ENCODE data around the gene EDEM2.

The EDEM2 gene

GRCh38 chr20:35133031-35133430, 14.1 kb downstream of the EDEM2 start:
- no peak for DNase-seq
- no peak overlapping the region for H3K27ac ChIP-seq (ENCODE audit: low read length)
- no peaks in the 10 kb centered on the region for H3K4me1 ChIP-seq (ENCODE audit: low read length)
- H4K20me1 ChIP-seq (ENCODE audit: insufficient read depth, low read length): no peaks in the 10 kb centered on the region
- no peak overlapping the region for H2AFZ ChIP-seq (ENCODE audit: low read length)
- no peaks in the 10 kb centered on the region for H3K27me3 ChIP-seq (replicated peaks; ENCODE audit: insufficient read depth, low read length)
- no peaks in the 10 kb centered on the region for H3K9me3 ChIP-seq (replicated peaks; ENCODE audit: insufficient read depth, low read length)
- no peaks in the 10 kb centered on the region for H3F3A ChIP-seq (ENCODE audit: insufficient read depth, low read length)
- no peaks in the 10 kb centered on the region for H3K79me2 ChIP-seq (ENCODE audit: low read length)
- no peak overlapping the region for H3K4me3 ChIP-seq (ENCODE audit: low read length)
- no peak for TF ChIP-seq EZH2phosphoT487 (IDR thresholded peaks at IDR 0.05; ENCODE audit: low read length)
- TF ChIP-seq CTCF (IDR thresholded peaks at IDR 0.05; ENCODE audit: low read length): no peak
- no peak for TF ChIP-seq EZH2 (optimal IDR thresholded peaks at IDR 0.05; ENCODE audit: low read depth, low read length)
- H3K4me2 ChIP-seq (ENCODE audit: low read depth, low read length): no peak overlapping the region
- no peak overlapping the region for H3K9ac ChIP-seq (ENCODE audit: low read length)
- no peaks in the 10 kb centered on the region for H3K9me2 ChIP-seq (replicated peaks; ENCODE audit: insufficient read depth, low read length)
- no peaks in the 10 kb centered on the region for H3K36me3 ChIP-seq (replicated peaks; ENCODE audit: insufficient read depth, low read length)

- Histone ChIP-seq H3K4me2 (ENCODE audit: low read depth, low read length) (no peak overlapping the region), H3K4me1 (ENCODE audit: low read length) (no peaks in the 10 kb centered on the region), H3F3A (ENCODE audit: insufficient read depth, low read length) (no peaks in the 10 kb centered on the region), H3K27me3 (replicated peaks; ENCODE audit: insufficient read depth, low read length) (no peaks in the 10 kb centered on the region), H3K36me3 (replicated peaks; ENCODE audit: insufficient read depth, low read length) (no peaks in the 10 kb centered on the region), H4K20me1 (ENCODE audit: insufficient read depth, low read length) (no peaks in the 10 kb centered on the region), H3K4me3 (ENCODE audit: low read length) (no peak overlapping the region), H3K9me3 (replicated peaks; ENCODE audit: insufficient read depth, low read length) (no peaks in the 10 kb centered on the region), H3K9me2 (replicated peaks; ENCODE audit: insufficient read depth, low read length) (no peaks in the 10 kb centered on the region), H3K9ac (ENCODE audit: low read length) (no peak overlapping the region), H3K27ac (ENCODE audit: low read length) (no peak overlapping the region), H2AFZ (ENCODE audit: low read length) (no peak overlapping the region), H3K79me2 (ENCODE audit: low read length) (no peaks in the 10 kb centered on the region)
- no peak for DNase-seq
- TF ChIP-seq CTCF (IDR thresholded peaks at IDR 0.05; ENCODE audit: low read length): no peak
- no peak for TF ChIP-seq EZH2phosphoT487 (IDR thresholded peaks at IDR 0.05; ENCODE audit: low read length)
- TF ChIP-seq EZH2 (optimal IDR thresholded peaks at IDR 0.05; ENCODE audit: low read depth, low read length): no peak
Measured at GRCh38 chr20:35131934-35132333, 15.2 kb downstream of the EDEM2 start.

DNA sequence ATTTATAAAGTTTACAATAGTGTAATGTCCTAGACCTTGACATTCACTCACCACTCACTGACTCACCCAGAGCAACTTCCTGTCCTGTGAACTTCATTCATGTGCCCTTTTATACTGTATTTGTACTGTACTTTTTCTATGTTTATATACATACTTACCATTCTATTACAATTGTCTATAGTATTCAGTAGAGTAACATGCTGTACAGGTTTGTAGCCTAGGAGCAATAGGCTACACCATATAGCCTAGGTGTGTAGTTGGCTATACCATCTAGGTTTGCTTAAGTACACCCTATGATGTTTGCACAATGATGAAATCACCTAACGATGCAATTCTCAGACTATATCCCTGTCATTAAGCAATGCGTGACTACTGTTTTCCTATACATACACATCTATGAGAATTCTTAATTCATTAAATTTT, 17.5 kb downstream of the EDEM2 start:
- Histone ChIP-seq H2AFZ (ENCODE audit: low read length) (no peak overlapping the region), H3K9me3 (replicated peaks; ENCODE audit: insufficient read depth, low read length) (no peaks in the 10 kb centered on the region), H3K4me2 (ENCODE audit: low read depth, low read length) (no peak overlapping the region), H3K79me2 (ENCODE audit: low read length) (no peaks in the 10 kb centered on the region), H3K4me1 (ENCODE audit: low read length) (no peaks in the 10 kb centered on the region), H3K4me3 (ENCODE audit: low read length) (no peak overlapping the region), H3K9me2 (replicated peaks; ENCODE audit: insufficient read depth, low read length) (no peaks in the 10 kb centered on the region), H3K27ac (ENCODE audit: low read length) (no peak overlapping the region), H3K9ac (ENCODE audit: low read length) (no peak overlapping the region), H3K27me3 (replicated peaks; ENCODE audit: insufficient read depth, low read length) (no peaks in the 10 kb centered on the region), H3F3A (ENCODE audit: insufficient read depth, low read length) (no peaks in the 10 kb centered on the region), H3K36me3 (replicated peaks; ENCODE audit: insufficient read depth, low read length) (no peaks in the 10 kb centered on the region), H4K20me1 (ENCODE audit: insufficient read depth, low read length) (no peaks in the 10 kb centered on the region)
- DNase-seq: no peak
- no peak for TF ChIP-seq CTCF (IDR thresholded peaks at IDR 0.05; ENCODE audit: low read length)
- no peak for TF ChIP-seq EZH2 (optimal IDR thresholded peaks at IDR 0.05; ENCODE audit: low read depth, low read length)
- TF ChIP-seq EZH2phosphoT487 (IDR thresholded peaks at IDR 0.05; ENCODE audit: low read length): no peak
